ENCODE data around the gene RSBN1. TPM values are rescaled to one million over a fixed set of nuclear protein-coding genes. Genes with fewer than 3 reads are reported as not detected.

RSBN1 gene
- total RNA-seq, 1 donor from 2014 or later: 22.3 TPM

Other genes starting within 250 kb of the RSBN1 start
- gene PHTF1, start 53.0 kb downstream of the RSBN1 start, total RNA-seq: 12.3 TPM
- 4.1 TPM for gene PTPN22, start 59.2 kb upstream of the RSBN1 start, total RNA-seq
- gene BCL2L15, start 75.1 kb upstream of the RSBN1 start, total RNA-seq: 0.85 TPM
- 21.2 TPM for gene AP4B1, start 92.3 kb upstream of the RSBN1 start, total RNA-seq
- 5.3 TPM for gene DCLRE1B, start 92.8 kb upstream of the RSBN1 start, total RNA-seq
- gene HIPK1, start 116.8 kb upstream of the RSBN1 start, total RNA-seq: 91.2 TPM
- gene OLFML3, start 167.0 kb upstream of the RSBN1 start, total RNA-seq: 46.0 TPM